ENCODE results near the gene TYMS.

DNA sequence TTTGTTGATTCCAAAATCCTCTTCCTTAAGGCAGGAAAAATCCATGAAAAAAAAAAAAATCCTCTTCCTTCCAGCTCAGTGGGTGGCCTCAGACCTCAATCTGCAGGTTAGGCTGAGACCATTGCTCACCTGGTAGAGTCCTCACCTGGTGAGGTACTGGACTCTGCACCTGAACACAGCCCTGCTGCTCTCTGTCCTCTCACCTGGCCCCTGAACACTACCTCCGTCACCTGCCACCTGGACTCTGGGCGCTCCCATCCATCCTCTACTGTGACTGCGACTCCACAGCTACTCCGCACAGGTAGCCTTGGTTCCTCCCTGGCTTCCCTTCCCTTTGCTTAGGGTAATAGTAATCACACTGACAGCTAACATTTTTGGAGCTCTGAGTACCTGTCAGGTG, 22.1 kb downstream of the TYMS start:
- TF ChIP-seq, protein P1, sequence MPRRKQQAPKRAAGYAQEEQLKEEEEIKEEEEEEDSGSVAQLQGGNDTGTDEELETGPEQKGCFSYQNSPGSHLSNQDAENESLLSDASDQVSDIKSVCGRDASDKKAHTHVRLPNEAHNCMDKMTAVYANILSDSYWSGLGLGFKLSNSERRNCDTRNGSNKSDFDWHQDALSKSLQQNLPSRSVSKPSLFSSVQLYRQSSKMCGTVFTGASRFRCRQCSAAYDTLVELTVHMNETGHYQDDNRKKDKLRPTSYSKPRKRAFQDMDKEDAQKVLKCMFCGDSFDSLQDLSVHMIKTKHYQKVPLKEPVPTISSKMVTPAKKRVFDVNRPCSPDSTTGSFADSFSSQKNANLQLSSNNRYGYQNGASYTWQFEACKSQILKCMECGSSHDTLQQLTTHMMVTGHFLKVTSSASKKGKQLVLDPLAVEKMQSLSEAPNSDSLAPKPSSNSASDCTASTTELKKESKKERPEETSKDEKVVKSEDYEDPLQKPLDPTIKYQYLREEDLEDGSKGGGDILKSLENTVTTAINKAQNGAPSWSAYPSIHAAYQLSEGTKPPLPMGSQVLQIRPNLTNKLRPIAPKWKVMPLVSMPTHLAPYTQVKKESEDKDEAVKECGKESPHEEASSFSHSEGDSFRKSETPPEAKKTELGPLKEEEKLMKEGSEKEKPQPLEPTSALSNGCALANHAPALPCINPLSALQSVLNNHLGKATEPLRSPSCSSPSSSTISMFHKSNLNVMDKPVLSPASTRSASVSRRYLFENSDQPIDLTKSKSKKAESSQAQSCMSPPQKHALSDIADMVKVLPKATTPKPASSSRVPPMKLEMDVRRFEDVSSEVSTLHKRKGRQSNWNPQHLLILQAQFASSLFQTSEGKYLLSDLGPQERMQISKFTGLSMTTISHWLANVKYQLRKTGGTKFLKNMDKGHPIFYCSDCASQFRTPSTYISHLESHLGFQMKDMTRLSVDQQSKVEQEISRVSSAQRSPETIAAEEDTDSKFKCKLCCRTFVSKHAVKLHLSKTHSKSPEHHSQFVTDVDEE (CRISPR knock-in tag; IDR thresholded peaks at IDR 0.05), result no peak
- TF ChIP-seq ARNTL (CRISPR knock-in tag; IDR thresholded peaks at IDR 0.05; ENCODE audit: borderline replicate concordance, low read depth), result no peak
- TF ChIP-seq ZFP30 (CRISPR knock-in tag; IDR thresholded peaks at IDR 0.05), result no peak
- TF ChIP-seq PPARA (CRISPR knock-in tag; IDR thresholded peaks at IDR 0.05; ENCODE audit: borderline replicate concordance), result no peak
- TF ChIP-seq ISL1 (CRISPR knock-in tag; IDR thresholded peaks at IDR 0.05), result no peak
- no peak for TF ChIP-seq TOX (CRISPR knock-in tag; IDR thresholded peaks at IDR 0.05; ENCODE audit: borderline replicate concordance)
- no peak for TF ChIP-seq SNAI2 (CRISPR knock-in tag; IDR thresholded peaks at IDR 0.05)
- TF ChIP-seq ZFP3 (CRISPR knock-in tag; IDR thresholded peaks at IDR 0.05), result no peak
